COLO829 (cell line): ENCODE results near the gene CDR2L.
A peak's percentile ranks its signal among the peaks of the same experiment; 100 is the strongest.

Source experiments
- DNase-seq: peaks from one replicate; pipeline ENCODE4 v3.0.0; 2012; ENCODE audit warnings: low spot score

Gene CDR2L

GRCh38 chr17:74987418-74987908, at the start of gene CDR2L:
TSS of gene CDR2L (plus strand) at chr17:74987632. CDS start at chr17:74988044, 412 bp downstream.
- DNase-seq = peak; percentile 87

- DNase-seq = no peak
Observed at GRCh38 chr17:74938194-74938950, 49.1 kb upstream of the CDR2L start.

GRCh38 chr17:74939534-74939933, 47.9 kb upstream of the CDR2L start:
- DNase-seq = no peak

GRCh38 chr17:74941128-74941725, 46.2 kb upstream of the CDR2L start:
- DNase-seq = no peak

GRCh38 chr17:74943808-74944522, 43.5 kb upstream of the CDR2L start:
- no peak for DNase-seq

- DNase-seq = no peak
Observed at GRCh38 chr17:74945543-74945942, 41.9 kb upstream of the CDR2L start.

GRCh38 chr17:74946641-74947040, 40.8 kb upstream of the CDR2L start:
- no peak for DNase-seq

GRCh38 chr17:74947041-74947754, 40.2 kb upstream of the CDR2L start:
- DNase-seq = no peak

- no peak for DNase-seq
Observed at GRCh38 chr17:74949455-74950115, 37.8 kb upstream of the CDR2L start.

- DNase-seq = no peak
Observed at GRCh38 chr17:74950207-74950606, 37.2 kb upstream of the CDR2L start.

- DNase-seq = no peak
Observed at GRCh38 chr17:74951065-74951464, 36.4 kb upstream of the CDR2L start.

GRCh38 chr17:74951680-74952421, 35.6 kb upstream of the CDR2L start:
- DNase-seq = no peak

- DNase-seq = no peak
Observed at GRCh38 chr17:74952431-74953133, 34.9 kb upstream of the CDR2L start.

GRCh38 chr17:74953134-74953687, 34.2 kb upstream of the CDR2L start:
- no peak for DNase-seq

GRCh38 chr17:74954115-74954514, 33.3 kb upstream of the CDR2L start:
- no peak for DNase-seq

GRCh38 chr17:74954665-74955421, 32.6 kb upstream of the CDR2L start:
- DNase-seq = no peak

- DNase-seq = no peak
Observed at GRCh38 chr17:74956093-74956492, 31.3 kb upstream of the CDR2L start.

- DNase-seq = peak; percentile 57
Observed at GRCh38 chr17:74957935-74958740, 29.3 kb upstream of the CDR2L start.
